H9 (cell line): ENCODE measurements around the gene KRT1. TPM values are rescaled to one million over a fixed set of nuclear protein-coding genes. Genes with fewer than 3 reads are reported as not detected.

Experiments used
- DNase-seq: peaks from one replicate; pipeline ENCODE4 v3.0.0-alpha.2; 2017
- H2AFZ ChIP-seq: one replicate; pipeline ENCODE4 v1.6.1; 2013; ENCODE audit warnings: mild to moderate bottlenecking, low read length, control low read depth, moderate library complexity
- H2AK5ac ChIP-seq: 2 replicates; pipeline ENCODE4 v1.6.1; 2013; ENCODE audit warnings: low read length, control low read depth, mixed read lengths; ENCODE audit not compliant: insufficient read length
- H2BK120ac ChIP-seq: one replicate; pipeline ENCODE4 v1.6.1; 2013; ENCODE audit warnings: low read depth, mild to moderate bottlenecking, low read length, control low read depth, inconsistent platforms; ENCODE audit not compliant: poor library complexity, severe bottlenecking
- H2BK12ac ChIP-seq: 2 replicates; pipeline ENCODE4 v1.6.1; 2013; ENCODE audit warnings: low read length, control low read depth, mixed read lengths, low read depth; ENCODE audit not compliant: insufficient read length
- H2BK15ac ChIP-seq: 2 replicates; pipeline ENCODE4 v1.6.1; 2013; ENCODE audit warnings: low read depth, low read length, control low read depth
- H2BK20ac ChIP-seq: one replicate; pipeline ENCODE4 v1.6.1; 2013; ENCODE audit warnings: low read depth, mild to moderate bottlenecking, low read length, control low read depth, inconsistent platforms; ENCODE audit not compliant: poor library complexity, severe bottlenecking
- H2BK5ac ChIP-seq: 2 replicates; pipeline ENCODE4 v1.6.1; 2013; ENCODE audit warnings: low read length, control low read depth, mixed read lengths; ENCODE audit not compliant: insufficient read length
- H3K14ac ChIP-seq: 2 replicates; pipeline ENCODE4 v1.6.1; 2013; ENCODE audit warnings: low read length, control low read depth; ENCODE audit not compliant: insufficient read depth
- H3K18ac ChIP-seq: 2 replicates; pipeline ENCODE4 v1.6.1; 2013; ENCODE audit warnings: low read depth, mild to moderate bottlenecking, mixed read lengths, low read length, control low read depth; ENCODE audit not compliant: insufficient read length
- H3K23ac ChIP-seq: 2 replicates; pipeline ENCODE4 v1.6.1; 2013; ENCODE audit warnings: low read length, control low read depth, mixed read lengths, low read depth; ENCODE audit not compliant: insufficient read length
- H3K23me2 ChIP-seq: 2 replicates; pipeline ENCODE4 v1.6.1; 2013; ENCODE audit warnings: low read depth, mild to moderate bottlenecking, mixed read lengths, low read length, control low read depth; ENCODE audit not compliant: insufficient read length, poor library complexity, severe bottlenecking
- H3K27ac ChIP-seq: 2 replicates; pipeline ENCODE4 v1.5.1; 2013; ENCODE audit warnings: low read length, control low read depth, mixed read lengths, low read depth; ENCODE audit not compliant: insufficient read length
- H3K27me3 ChIP-seq: 2 replicates; pipeline ENCODE4 v1.6.1; 2013; ENCODE audit warnings: low read length, control low read depth, inconsistent platforms; ENCODE audit not compliant: insufficient read depth
- H3K4ac ChIP-seq: 2 replicates; pipeline ENCODE4 v1.6.1; 2013; ENCODE audit warnings: low read depth, mild to moderate bottlenecking, control low read depth, inconsistent platforms, low read length, moderate library complexity
- H3K4me1 ChIP-seq: 2 replicates; pipeline ENCODE4 v1.6.1; 2013; ENCODE audit warnings: low read length, control low read depth, inconsistent platforms; ENCODE audit not compliant: insufficient read depth
- H3K4me2 ChIP-seq: 2 replicates; pipeline ENCODE4 v1.6.1; 2013; ENCODE audit warnings: low read length, control low read depth, mixed read lengths; ENCODE audit not compliant: insufficient read length, insufficient read depth
- H3K56ac ChIP-seq: 2 replicates; pipeline ENCODE4 v1.6.1; 2013; ENCODE audit warnings: low read depth, mild to moderate bottlenecking, mixed read lengths, low read length, control low read depth; ENCODE audit not compliant: insufficient read length
- H3K79me1 ChIP-seq: 2 replicates; pipeline ENCODE4 v1.6.1; 2013; ENCODE audit warnings: low read depth, mild to moderate bottlenecking, moderate library complexity, low read length, control low read depth, inconsistent platforms; ENCODE audit not compliant: insufficient read depth, poor library complexity, severe bottlenecking
- H3K79me2 ChIP-seq: 2 replicates; pipeline ENCODE4 v1.6.1; 2013; ENCODE audit warnings: low read length, control low read depth, inconsistent platforms; ENCODE audit not compliant: insufficient read depth
- H3K9ac ChIP-seq: 2 replicates; pipeline ENCODE4 v1.6.1; 2013; ENCODE audit warnings: low read length, control low read depth, mixed read lengths; ENCODE audit not compliant: insufficient read length; ENCODE audit errors: extremely low read depth
- H3K9me3 ChIP-seq: one replicate; pipeline ENCODE4 v1.6.1; 2013; ENCODE audit warnings: low read depth, low read length, inconsistent platforms; ENCODE audit not compliant: control insufficient read depth
- H3T11ph ChIP-seq: one replicate; pipeline ENCODE4 v1.6.1; 2013; ENCODE audit warnings: mild to moderate bottlenecking, low read length, control low read depth, inconsistent platforms
- H4K20me1 ChIP-seq: one replicate; pipeline ENCODE4 v1.6.1; 2013; ENCODE audit not compliant: control insufficient read depth, insufficient read length, insufficient read depth
- H4K5ac ChIP-seq: 2 replicates; pipeline ENCODE4 v1.6.1; 2013; ENCODE audit warnings: low read depth, mild to moderate bottlenecking, mixed read lengths, low read length, control low read depth; ENCODE audit not compliant: insufficient read length
- H4K8ac ChIP-seq: replicated peaks from 2 replicates; pipeline ENCODE4 v1.6.1; 2013; ENCODE audit warnings: low read length, control low read depth, mixed read lengths, low read depth; ENCODE audit not compliant: insufficient read length
- H4K91ac ChIP-seq: 2 replicates; pipeline ENCODE4 v1.6.1; 2013; ENCODE audit warnings: low read depth, mild to moderate bottlenecking, moderate library complexity, mixed read lengths, low read length, control low read depth; ENCODE audit not compliant: insufficient read length
- H3K27ac Mint-ChIP-seq, 3 experiments: 2 replicates in 2 of 3; 3 replicates in 1 of 3; pipeline ENCODE4 v1.8.0; 2020 to 2021; ENCODE audit warnings: mixed read lengths in 3 of 3, mild to moderate bottlenecking in 1 of 3, moderate library complexity in 1 of 3
- H3K27me3 Mint-ChIP-seq: 2 replicates; pipeline ENCODE4 v1.8.0; 2021; ENCODE audit warnings: low read depth, mild to moderate bottlenecking, moderate library complexity, mixed read lengths
- H3K36me3 Mint-ChIP-seq, 3 experiments: 2 replicates in 2 of 3; 3 replicates in 1 of 3; pipeline ENCODE4 v1.8.0; 2020 to 2021; ENCODE audit warnings: low read depth in 3 of 3, mixed read lengths in 3 of 3; ENCODE audit not compliant: insufficient read depth in 1 of 3
- H3K4me1 Mint-ChIP-seq, 2 experiments: 2 replicates each; pipeline ENCODE4 v1.8.0; 2020; ENCODE audit warnings: mixed read lengths in 2 of 2
- H3K4me3 Mint-ChIP-seq, 2 experiments: 2 replicates in 1 of 2; 3 replicates in 1 of 2; pipeline ENCODE4 v1.8.0; 2020 to 2021; ENCODE audit warnings: mild to moderate bottlenecking in 2 of 2, mixed read lengths in 2 of 2, moderate library complexity in 1 of 2
- H3K9me3 Mint-ChIP-seq, 2 experiments: 2 replicates in 1 of 2; 3 replicates in 1 of 2; pipeline ENCODE4 v1.8.0; 2020; ENCODE audit warnings: mild to moderate bottlenecking in 2 of 2, mixed read lengths in 2 of 2, moderate library complexity in 1 of 2
- WGBS: extraction: QIAGEN DNeasy Blood & Tissue Kit; methylation state at CpG from one replicate; pipeline ENCODE4 v1.1.7; 2013; ENCODE audit warnings: missing lambda C conversion rate, low lambda C conversion rate, mixed read lengths; ENCODE audit not compliant: insufficient read length; ENCODE audit errors: extremely low coverage; 5-methylcytosine and 5-hydroxymethylcytosine counted together
- total RNA-seq: library from RNA; stranded (reverse); gene quantifications from 2 replicates; pipeline ENCODE4 v1.2.1, GENCODE V29; 2021
- TF ChIP-seq, protein P1 (sequence below): fragments of 200-600 bp; sonication (generic); conservative IDR thresholded peaks from 3 replicates; pipeline ENCODE4 v1.8.0; 2021; ENCODE audit warnings: antibody characterized with exemption, mild to moderate bottlenecking

KRT1 gene
- total RNA-seq, 1 experiment from 2014 or later, result not detected

DNA sequence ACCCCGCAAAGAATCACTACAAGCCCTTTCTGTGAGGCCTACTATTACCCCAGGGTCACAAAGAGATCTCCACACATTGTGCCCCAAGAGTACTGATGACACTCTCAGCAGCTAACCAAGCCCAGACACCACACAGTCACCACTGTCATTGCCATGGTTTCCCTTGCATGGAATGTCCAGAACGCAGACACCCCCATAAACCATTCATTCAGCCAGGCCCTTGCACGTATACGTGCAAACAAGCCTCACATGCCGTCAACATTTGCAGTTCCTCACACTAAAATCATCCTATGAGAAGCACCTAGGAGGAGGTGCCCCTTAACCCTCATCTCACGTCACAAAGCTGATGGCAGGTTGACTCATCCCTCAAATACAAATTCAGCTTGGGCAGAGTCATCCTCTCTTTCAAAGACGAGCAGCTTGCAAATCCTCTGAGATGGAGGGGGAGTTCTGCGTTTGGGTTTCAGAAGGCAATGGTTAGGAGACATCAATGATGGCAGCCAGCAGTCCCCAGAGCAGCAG is 40.2 kb upstream of the KRT1 start:
- no peak overlapping the region for H3K4me2 ChIP-seq
- no peak overlapping the region for H4K91ac ChIP-seq
- H3K27ac ChIP-seq, result no peak overlapping the region
- no peaks in the 10 kb centered on the region; the same call in 1 of the 2 replicates for H3K27me3 ChIP-seq
- no peak overlapping the region for H2BK15ac ChIP-seq
- no peak overlapping the region for H3K14ac ChIP-seq
- H3K4me1 ChIP-seq, result no peaks in the 10 kb centered on the region
- H2BK12ac ChIP-seq, result no peak overlapping the region
- H3K56ac ChIP-seq, result no peak overlapping the region
- no peak overlapping the region for H3T11ph ChIP-seq
- Mint-ChIP-seq H3K27me3 (peaks cover 33% of the 10 kb centered on the region), H3K4me1 (peaks cover 0 to 3% of the 10 kb centered on the region in 2 experiments; a peak in 2 of 4 replicates), H3K36me3 (no peaks in the 10 kb centered on the region), H3K27ac (no peak overlapping the region), H3K4me3 (no peak overlapping the region), H3K9me3 (peaks cover 0 to 2% of the 10 kb centered on the region in 2 experiments; a peak in 2 of 5 replicates)
- H2BK20ac ChIP-seq, result no peak overlapping the region
- no peak overlapping the region for H4K8ac ChIP-seq
- no CpG with 5 or more reads among the region's 8 CpGs for WGBS
- TF ChIP-seq, protein P1, sequence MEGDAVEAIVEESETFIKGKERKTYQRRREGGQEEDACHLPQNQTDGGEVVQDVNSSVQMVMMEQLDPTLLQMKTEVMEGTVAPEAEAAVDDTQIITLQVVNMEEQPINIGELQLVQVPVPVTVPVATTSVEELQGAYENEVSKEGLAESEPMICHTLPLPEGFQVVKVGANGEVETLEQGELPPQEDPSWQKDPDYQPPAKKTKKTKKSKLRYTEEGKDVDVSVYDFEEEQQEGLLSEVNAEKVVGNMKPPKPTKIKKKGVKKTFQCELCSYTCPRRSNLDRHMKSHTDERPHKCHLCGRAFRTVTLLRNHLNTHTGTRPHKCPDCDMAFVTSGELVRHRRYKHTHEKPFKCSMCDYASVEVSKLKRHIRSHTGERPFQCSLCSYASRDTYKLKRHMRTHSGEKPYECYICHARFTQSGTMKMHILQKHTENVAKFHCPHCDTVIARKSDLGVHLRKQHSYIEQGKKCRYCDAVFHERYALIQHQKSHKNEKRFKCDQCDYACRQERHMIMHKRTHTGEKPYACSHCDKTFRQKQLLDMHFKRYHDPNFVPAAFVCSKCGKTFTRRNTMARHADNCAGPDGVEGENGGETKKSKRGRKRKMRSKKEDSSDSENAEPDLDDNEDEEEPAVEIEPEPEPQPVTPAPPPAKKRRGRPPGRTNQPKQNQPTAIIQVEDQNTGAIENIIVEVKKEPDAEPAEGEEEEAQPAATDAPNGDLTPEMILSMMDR, result no peak
- no peak for DNase-seq
- no peak overlapping the region for H3K18ac ChIP-seq
- H2AFZ ChIP-seq, result no peak overlapping the region
- H3K23me2 ChIP-seq, result no peaks in the 10 kb centered on the region
- H3K9ac ChIP-seq, result no peak overlapping the region
- no peaks in the 10 kb centered on the region for H3K79me1 ChIP-seq
- no peak overlapping the region for H2BK120ac ChIP-seq
- no peak overlapping the region for H3K4ac ChIP-seq
- no peaks in the 10 kb centered on the region for H3K79me2 ChIP-seq
- no peak overlapping the region for H3K23ac ChIP-seq
- no peaks in the 10 kb centered on the region for H4K20me1 ChIP-seq
- no peaks in the 10 kb centered on the region for H3K9me3 ChIP-seq
- H2AK5ac ChIP-seq, result no peak overlapping the region
- H2BK5ac ChIP-seq, result no peak overlapping the region
- H4K5ac ChIP-seq, result no peak overlapping the region
